SK-N-MC (cell line): ENCODE results near the gene RGS7.

Experiments used
- EZH2 ChIP-seq: fragments of 200-600 bp; sonication (generic); IDR thresholded peaks from one replicate; pipeline ENCODE4 v1.6.1; 2017; ENCODE audit warnings: antibody characterized with exemption
- FOXP2 ChIP-seq: optimal IDR thresholded peaks from 2 replicates; pipeline ENCODE3; 2011; ENCODE audit warnings: mild to moderate bottlenecking, moderate library complexity; ENCODE audit not compliant: insufficient read depth; ENCODE audit errors: extremely low read length, control extremely low read depth
- POLR2AphosphoS5 ChIP-seq: IDR thresholded peaks from 2 replicates; pipeline ENCODE4 v1.6.1; 2012; ENCODE audit warnings: mild to moderate bottlenecking, low read depth, low read length, borderline replicate concordance

- TF ChIP-seq POLR2AphosphoS5 (no peak), EZH2 (no peak), FOXP2 (no peak)
Observed at GRCh38 chr1:241167121-241167630, 189.8 kb downstream of the RGS7 start.
